SKM-1 treated with dmso at 0.1 percent for 144 hours (cell line): ENCODE measurements around the gene HMCN1.

Experiments
- DNase-seq: peaks from one replicate; lab custom pipeline; 2025; ENCODE audit not compliant: unreplicated experiment; lab: John Stamatoyannopoulos, UW

The HMCN1 gene

DNA sequence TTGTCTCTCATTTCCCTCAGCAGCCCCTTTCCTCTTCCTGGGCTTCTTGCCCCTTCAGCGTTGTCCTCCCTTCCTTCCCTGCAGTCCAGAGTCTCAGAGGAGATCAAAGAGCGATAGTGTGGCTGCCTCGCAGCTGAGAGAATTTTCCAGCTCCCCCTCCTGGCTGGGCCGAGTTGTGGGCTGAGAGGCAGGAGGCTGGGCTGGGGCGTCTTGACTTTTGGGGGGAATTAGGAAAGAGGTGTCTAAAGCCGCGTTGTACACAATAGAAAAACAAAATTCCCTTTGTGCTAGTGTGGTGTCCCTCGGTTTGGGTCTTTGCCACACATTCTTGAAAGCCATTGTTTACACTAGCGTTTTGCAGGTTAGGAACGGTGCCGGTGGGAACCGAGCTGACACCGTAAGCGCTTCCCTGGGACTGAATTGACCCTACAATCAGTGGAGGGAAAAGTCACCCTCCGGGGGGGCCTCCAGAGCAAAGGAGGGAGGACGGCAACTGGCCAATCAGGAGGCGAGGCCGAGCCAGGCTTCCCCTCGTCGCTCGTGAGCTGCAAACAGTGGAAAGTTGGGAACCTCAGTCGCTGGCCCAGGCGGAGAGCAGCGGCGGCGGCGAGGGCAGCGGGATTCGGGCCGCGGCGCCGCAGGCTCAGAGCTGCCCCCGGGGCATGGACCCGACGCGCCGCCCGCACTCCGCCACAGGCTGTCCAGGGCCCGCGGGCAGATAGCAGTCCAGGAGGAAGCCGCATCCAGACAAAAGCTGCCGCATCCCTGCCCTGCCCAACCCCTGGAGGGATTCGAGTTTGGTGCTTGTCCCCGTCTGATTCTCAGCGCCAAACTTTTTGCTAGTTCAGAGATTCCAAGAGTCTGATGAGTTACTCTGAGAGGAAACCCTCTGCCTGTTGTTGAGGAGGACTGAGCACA is at the start of gene HMCN1:
TSS of gene HMCN1 (plus strand) at position 574 of the 918 bp plus-strand sequence. CDS start 389 bp downstream, outside the sequence.
- peak; percentile 16 for DNase-seq

DNA sequence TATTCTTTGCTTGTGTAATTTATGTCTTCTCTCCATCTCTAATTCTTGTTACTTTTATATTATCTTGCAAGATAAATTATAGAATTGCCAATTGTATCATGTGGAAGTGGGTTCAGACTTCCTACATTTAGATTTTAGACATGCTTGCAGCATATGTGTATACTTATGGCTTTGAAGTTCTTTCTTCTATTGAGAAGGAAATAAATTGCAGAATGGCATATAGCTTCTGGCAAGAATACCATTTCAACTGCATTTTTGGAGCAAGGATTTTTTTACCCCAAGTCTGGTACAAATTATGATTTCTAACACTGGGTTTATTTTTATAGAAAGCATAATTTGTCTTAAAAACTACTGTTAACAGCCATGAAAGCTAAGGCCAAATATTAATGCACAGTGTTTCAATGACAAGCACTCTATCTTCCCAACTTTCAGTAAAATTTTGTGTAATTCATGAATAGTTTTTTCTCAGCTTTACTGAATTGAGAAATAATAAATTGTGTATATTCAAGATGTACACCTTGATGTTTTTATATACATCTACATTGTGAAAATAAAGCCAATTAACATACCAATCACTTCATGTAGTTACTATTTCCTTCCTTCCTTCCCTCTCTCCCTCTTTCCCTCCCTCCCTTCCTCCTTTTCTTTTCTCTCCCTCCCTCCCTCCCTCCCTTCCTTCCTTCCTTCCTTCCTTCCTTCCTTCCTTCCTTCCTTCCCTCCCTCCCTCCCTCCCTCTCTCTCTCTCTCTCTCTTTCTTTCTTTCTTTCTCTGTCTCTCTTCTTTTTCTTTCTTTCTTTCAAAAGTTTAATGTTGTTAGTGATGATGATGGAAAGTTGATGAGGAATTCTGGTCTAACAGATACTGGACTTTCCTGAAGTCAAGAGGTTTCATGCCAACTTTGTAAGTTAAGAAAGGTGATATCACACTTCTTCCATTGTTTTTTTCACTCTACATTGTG is 47.1 kb upstream of the HMCN1 start:
- no peak for DNase-seq

DNA sequence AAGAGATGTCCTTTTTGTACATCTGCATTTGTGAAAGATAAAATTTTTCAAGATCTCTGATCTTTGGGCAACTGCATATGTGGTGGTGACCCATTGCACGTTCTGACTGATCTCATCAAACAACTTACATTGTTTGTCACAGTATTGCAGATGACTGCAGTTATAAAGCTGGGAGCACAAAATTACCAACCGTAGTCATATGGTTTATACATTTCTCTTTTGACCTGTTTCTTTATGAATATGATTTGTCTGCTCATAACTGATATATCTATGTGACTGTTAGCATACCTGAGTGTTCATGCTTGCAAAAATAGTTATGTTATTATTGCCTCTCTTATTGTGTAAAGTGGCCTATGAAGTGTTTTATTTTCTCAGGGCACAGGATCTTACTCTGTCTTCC is 43.7 kb upstream of the HMCN1 start:
- DNase-seq = no peak

- no peak for DNase-seq
These were observed 40.5 kb upstream of the HMCN1 start for GRCh38 chr1:185693654-185694053.

DNA sequence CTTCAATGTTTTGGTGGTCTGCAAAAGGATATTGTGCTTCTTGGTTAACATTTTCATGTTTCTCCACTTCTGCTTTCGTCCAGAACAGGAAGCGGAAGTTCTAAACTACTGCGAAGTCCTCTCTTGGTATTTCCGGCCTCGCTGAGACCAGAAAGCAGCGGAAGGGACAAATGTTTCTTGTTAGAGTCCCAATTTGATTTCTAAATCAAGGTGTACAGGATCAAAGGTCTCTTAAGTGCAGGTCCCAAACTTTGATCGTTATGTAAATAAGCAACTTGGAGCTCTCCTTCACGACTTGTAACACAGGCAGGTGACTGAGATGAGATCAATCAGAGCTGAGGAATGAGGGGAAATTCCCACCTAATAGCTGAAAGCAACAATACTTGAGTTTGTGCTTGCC is 40.1 kb upstream of the HMCN1 start:
- peak; percentile 75 for DNase-seq

DNA sequence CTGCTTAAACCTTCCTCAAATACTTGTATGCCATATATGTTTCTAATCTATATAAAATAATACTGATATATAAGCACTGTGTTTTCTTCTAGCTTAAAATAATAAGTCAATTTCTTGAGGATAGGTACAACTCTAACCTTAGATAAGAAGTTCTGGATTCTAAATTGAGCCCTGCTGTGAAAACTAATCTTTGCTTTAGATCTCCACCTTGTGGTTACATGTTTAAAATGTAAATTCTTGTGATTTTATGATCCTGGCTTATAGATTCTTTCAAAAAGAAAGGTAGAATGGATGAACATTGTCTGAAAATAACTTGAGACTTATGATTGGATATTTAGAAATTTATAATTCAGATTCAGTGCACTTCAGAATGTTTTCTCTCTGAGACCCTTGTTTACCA is 38.9 kb upstream of the HMCN1 start:
- DNase-seq = no peak

DNA sequence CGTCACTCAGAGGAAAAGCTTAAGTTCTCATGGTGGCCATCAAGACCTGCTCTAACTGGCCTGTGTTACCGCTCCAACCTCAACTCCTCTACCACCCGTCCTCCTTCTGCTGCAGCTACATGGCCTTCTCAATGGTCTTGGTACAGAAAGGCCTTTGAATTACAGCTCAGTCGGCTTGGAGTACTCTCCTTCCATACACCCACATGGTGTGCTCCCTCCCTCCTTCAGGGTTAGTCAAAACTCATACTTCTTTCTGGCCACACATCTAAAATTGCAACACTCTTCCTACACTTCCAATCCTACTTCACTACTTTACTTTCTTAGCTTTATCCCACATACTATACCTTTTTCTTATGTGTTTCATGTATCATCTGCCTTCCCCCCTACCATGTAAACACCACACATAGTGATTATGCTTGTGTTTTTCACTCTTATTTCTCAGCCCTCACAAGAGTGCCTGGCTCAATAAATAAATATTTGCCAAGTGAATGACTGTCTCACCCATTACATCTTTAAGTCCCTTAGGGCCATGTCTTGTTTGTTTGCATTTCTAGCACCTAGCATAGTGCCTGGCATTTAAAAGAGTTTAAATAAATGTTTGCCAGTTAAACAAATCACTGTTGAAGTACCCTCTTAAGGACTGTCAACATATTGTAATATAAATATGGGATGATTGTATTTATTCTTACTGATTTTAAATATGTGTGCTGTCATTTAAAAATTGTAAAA is 37.6 kb upstream of the HMCN1 start:
- DNase-seq = no peak

DNA sequence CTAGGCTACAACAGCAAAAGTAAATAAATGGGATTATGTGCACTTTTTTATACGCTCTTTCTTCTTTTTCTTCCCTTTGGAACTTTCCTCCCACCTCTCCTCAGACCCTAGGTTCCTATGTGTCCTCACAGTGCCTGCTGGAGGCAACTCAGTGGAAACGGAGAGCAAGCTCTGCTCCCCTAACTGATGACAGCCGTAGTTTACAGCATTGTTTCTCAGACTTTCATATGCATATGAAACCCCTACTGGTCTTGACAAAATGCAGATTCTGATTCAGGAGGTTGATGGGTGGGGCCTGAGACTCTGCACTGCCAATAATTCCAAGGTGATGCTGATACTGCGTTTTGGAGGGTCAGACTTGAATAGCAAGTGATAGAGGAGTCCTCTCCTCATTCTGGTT is 34.3 kb upstream of the HMCN1 start:
- no peak for DNase-seq

DNA sequence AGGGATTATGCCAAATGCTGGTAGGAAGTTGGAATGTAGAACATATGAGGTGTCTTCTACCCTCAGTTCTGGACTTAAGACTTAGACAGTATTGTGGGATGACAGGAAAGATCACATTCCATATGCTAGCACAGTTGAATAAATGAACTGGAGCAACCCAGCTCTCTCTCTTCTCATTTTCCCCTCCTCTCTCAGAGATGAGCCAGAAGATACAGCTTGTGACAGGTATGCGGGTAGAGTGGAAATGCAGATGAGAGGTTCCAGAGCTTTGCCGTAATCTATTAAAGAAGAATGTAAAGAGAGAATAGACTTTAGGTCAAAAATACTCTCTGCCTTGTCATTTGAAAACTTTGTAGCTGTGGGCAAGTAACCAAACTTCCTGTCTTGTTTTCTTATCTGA is 32.5 kb upstream of the HMCN1 start:
- no peak for DNase-seq

DNA sequence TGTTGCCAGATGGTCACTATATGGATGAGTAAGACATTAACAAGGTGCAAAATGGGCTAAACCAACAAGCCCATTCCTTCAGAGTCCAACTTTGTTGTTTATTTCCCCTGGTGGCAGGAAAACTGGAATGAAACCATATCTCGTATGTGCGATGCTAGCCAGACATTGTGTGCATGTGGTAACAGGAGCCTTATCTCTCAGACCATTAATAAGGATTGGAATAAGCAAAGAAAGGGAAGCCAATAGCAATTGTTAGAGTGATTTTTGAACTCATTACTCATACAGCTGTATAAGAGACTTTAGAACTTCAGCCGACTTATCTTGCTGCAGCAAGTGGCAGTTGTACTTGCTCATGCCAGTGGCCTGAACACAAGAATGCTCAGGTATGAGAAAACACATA is 30.0 kb upstream of the HMCN1 start:
- no peak for DNase-seq

DNA sequence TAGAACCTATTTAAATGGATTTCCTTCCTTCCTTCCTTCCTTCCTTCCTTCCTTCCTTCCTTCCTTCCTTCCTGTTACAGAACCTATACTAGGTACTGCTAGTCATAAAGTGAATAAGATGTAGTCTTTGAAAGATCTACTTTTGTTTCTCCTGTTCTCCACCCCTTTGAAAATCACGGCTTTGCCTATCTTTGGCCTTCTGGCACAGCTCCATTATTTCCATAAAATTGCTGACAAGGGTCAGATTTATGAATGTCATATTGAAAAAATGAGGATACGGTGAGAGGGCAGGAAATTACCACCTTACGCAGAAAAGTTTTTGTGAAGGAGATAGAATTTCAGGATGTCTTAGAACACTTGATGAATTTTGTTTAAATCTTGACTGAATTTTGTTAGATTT is 18.1 kb upstream of the HMCN1 start:
- no peak for DNase-seq

- DNase-seq = no peak
These were observed 15.2 kb upstream of the HMCN1 start for GRCh38 chr1:185719021-185719420.

DNA sequence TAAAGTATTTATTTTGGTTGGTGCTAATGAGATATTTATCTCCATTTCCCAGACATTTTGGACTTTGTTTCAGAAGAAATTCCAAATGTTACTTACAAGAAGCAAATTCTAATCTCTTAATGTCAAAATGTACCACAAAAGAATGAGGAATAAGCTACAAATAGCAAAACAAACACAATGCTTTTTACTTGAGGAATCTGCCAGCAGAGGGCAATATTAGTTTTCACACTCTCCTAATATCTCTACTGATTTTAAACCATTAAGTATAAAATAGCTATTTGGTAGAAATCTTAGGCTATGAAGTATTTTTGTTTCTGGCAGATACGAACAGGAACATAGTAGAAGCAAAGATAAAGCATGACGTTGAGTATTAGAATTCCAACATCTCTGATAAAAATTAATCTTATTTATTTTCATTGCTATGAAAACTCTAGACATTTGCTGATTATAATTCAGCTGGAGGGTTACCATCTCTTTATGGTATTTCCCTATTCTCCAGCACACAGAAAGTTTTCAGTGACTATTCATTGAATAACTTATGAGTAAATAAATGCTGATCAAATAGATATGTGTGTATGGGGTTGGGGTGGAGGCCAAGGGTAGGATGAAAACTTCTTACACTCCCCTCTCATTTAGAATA is 13.4 kb upstream of the HMCN1 start:
- no peak for DNase-seq

GRCh38 chr1:185721553-185721952 is 12.6 kb upstream of the HMCN1 start:
- no peak for DNase-seq

DNA sequence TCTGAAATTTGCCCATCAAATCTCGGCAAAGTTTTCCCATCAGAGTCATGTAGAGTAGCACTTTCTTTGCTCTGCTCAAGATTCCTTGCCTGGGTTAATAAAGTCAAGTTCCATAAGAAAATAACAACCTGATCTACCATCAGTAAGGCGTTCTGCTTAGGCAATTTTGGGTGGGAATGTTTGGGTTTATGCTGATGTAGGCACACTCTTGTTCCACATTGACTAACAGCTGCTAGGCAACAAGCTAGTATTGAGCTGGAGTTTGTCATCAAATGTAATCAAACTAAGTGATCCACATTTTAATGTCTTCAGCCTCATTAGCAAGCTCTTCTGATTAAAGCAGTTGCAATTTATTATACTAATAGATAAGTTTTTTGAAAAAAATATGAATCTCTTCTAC is 12.1 kb upstream of the HMCN1 start:
- no peak for DNase-seq

GRCh38 chr1:185727726-185728125 is 6.5 kb upstream of the HMCN1 start:
- no peak for DNase-seq

GRCh38 chr1:185731446-185731845 is 2.7 kb upstream of the HMCN1 start:
- no peak for DNase-seq

GRCh38 chr1:185732951-185733350 is 1.2 kb upstream of the HMCN1 start:
- DNase-seq = no peak

DNA sequence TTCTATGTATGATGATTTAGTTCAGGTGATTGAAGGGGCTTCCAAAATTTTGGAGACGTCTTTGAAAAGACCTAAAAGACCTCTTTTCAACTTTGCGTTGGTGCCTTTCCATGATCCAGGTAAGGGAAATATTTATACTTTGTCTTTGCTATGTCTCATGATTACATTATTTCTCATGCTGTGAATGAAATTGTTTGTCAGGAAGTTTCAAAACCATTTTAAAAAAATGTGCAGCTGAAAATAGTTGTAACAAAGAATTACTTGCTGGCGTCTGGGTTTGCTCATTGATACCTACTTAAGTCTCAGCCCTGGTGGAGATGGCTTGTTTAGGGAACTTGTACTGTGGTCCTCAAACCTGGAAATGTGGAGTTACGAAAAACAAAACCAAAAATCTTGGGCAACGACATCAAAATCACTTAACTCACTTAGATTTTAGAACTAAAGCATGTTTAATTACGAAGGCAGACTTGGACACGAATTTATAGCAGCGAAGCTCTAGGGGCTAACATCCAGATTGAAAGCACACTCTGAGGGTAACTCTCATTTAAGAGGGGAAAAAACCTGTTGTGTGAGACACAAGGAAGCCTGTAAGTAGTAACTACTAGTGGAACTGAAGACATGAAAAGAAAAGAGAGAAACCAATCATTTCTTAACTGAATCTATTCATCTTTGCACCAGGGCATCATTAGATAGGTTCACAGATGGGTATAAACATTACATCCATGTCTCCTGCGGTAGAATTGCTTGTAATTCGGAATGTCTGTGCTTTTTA is 924 bp downstream of the HMCN1 start:
- DNase-seq = no peak

- no peak for DNase-seq
These were observed 1.5 kb downstream of the HMCN1 start for GRCh38 chr1:185735701-185736064.
